Measurements from ENCODE around the gene CHMP2A. TPM values are rescaled to one million over a fixed set of nuclear protein-coding genes. Genes with fewer than 3 reads are reported as not detected.

Gene CHMP2A
- total and polyA plus RNA-seq, 8 donors, result 84.1 to 120 (median 96.2) TPM

GRCh38 chr19:58556622-58557220 is 1.8 kb upstream of the CHMP2A start:
- Histone ChIP-seq H3K36me3 (peaks cover 0 to 41% of the 10 kb centered on the region in 2 donors), H3K9me3 (no peaks in the 10 kb centered on the region), H3K4me1 (peaks cover 26 to 59% of the 10 kb centered on the region in 2 donors), H3K4me3 (peak overlapping the region in 1 of 2 donors; percentile 78), H3K27ac (peak overlapping the region in 1 of 2 donors; percentile 100), H3K27me3 (peaks cover 0 to 10% of the 10 kb centered on the region in 2 donors)
- ATAC-seq, result no peak
- intact Hi-C loops (cut with DNase I), result no loop called here
- DNase-seq, result peak in 1 of 4 donors; percentile 30
- TF ChIP-seq, protein P1, sequence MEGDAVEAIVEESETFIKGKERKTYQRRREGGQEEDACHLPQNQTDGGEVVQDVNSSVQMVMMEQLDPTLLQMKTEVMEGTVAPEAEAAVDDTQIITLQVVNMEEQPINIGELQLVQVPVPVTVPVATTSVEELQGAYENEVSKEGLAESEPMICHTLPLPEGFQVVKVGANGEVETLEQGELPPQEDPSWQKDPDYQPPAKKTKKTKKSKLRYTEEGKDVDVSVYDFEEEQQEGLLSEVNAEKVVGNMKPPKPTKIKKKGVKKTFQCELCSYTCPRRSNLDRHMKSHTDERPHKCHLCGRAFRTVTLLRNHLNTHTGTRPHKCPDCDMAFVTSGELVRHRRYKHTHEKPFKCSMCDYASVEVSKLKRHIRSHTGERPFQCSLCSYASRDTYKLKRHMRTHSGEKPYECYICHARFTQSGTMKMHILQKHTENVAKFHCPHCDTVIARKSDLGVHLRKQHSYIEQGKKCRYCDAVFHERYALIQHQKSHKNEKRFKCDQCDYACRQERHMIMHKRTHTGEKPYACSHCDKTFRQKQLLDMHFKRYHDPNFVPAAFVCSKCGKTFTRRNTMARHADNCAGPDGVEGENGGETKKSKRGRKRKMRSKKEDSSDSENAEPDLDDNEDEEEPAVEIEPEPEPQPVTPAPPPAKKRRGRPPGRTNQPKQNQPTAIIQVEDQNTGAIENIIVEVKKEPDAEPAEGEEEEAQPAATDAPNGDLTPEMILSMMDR (IDR thresholded peaks at IDR 0.05), result no peak

DNA sequence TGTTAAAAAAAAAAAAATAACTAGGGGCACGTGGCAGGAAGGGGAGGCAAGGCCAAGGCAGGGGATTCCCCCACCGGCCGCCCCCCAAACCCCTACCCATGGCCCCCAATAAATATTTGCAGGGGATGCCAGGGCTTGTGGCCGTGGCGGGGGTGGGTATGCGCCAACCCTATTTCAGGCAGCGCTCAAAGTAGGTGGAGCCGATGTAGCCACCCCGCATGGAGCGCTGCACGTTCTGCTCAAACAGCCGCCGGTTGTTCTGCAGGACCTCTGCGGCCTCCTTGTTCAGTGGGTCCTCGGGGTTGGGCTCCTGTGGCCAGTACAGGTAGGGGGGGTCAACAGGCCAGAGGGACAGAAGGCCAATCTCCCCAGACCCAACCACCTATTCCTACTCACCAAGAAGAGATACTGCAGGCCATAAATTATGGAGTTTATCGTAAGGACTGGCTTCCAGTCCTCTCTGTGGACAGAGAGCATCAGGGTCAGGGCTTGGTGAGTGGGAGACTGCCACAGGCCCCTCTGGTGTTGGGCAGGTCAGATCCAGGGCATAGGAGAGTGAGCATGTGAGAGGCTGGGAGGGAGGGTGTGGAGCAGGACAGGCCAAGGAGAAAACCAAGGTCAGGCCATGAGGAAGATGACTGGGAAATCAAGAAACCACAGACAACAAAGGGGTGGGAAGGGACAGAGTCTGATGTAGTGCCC is 1.2 kb upstream of the CHMP2A start:
- Histone ChIP-seq H3K36me3 (peaks cover 0 to 48% of the 10 kb centered on the region in 2 donors), H3K4me3 (peak overlapping the region in 1 of 2 donors; percentile 78), H3K27ac (no peak overlapping the region), H3K9me3 (no peaks in the 10 kb centered on the region), H3K4me1 (peaks cover 24 to 52% of the 10 kb centered on the region in 2 donors), H3K27me3 (peaks cover 0 to 4% of the 10 kb centered on the region in 2 donors)
- intact Hi-C loops (cut with DNase I), result no loop called here
- TF ChIP-seq, protein P1 (IDR thresholded peaks at IDR 0.05), result no peak
- DNase-seq (peak in 1 of 4 donors; percentile 34), ATAC-seq (no peak)

- Histone ChIP-seq H3K27ac (peak overlapping the region; percentile 91 to 96), H3K9me3 (no peaks in the 10 kb centered on the region), H3K4me1 (peaks cover 24 to 52% of the 10 kb centered on the region in 2 donors), H3K36me3 (peaks cover 0 to 54% of the 10 kb centered on the region in 2 donors), H3K27me3 (no peaks in the 10 kb centered on the region), H3K4me3 (peak overlapping the region; percentile 76 to 82)
- DNase-seq, result no peak
- TF ChIP-seq, protein P1 (IDR thresholded peaks at IDR 0.05), result no peak
- intact Hi-C loops (cut with DNase I), result no loop called here
- no peak for ATAC-seq
These were observed 522 bp upstream of the CHMP2A start for GRCh38 chr19:58555369-58555885.

- intact Hi-C loops (cut with DNase I), result no loop called here
- H3K9me3 ChIP-seq, result no peaks in the 10 kb centered on the region
- peak overlapping the region; percentile 76 to 82 for H3K4me3 ChIP-seq
- peaks cover 24 to 43% of the 10 kb centered on the region in 2 donors for H3K4me1 ChIP-seq
- DNase-seq (no peak), ATAC-seq (no peak)
- peaks cover 0 to 69% of the 10 kb centered on the region in 2 donors for H3K36me3 ChIP-seq
- no peaks in the 10 kb centered on the region for H3K27me3 ChIP-seq
- TF ChIP-seq, protein P1 (IDR thresholded peaks at IDR 0.05), result no peak
- peak overlapping the region; percentile 91 to 96 for H3K27ac ChIP-seq
These were observed 959 bp downstream of the CHMP2A start for GRCh38 chr19:58553799-58554493.
